Body of pancreas (tissue), 4 donors: ENCODE results near the gene E2F6.

Experiments used
- POLR2A ChIP-seq, 3 donors: fragments of 450-650 bp; IDR thresholded peaks; one replicate each; pipeline ENCODE4 v1.6.1; 2016; ENCODE audit warnings: antibody characterized with exemption in 3 of 3, mild to moderate bottlenecking in 2 of 3
- TF ChIP-seq, protein P1 (sequence below), 7 experiments: fragments of 450-650 bp in 4 of 7; fragments of 200-600 bp in 3 of 7; sonication (generic) in 3 of 7; IDR thresholded peaks; one replicate each; pipeline ENCODE4 v1.5.1; 2016 to 2019; ENCODE audit warnings: antibody characterized with exemption in 7 of 7

GRCh38 chr2:11495844-11496681, 30.1 kb upstream of the E2F6 start:
- TF ChIP-seq, protein P1, sequence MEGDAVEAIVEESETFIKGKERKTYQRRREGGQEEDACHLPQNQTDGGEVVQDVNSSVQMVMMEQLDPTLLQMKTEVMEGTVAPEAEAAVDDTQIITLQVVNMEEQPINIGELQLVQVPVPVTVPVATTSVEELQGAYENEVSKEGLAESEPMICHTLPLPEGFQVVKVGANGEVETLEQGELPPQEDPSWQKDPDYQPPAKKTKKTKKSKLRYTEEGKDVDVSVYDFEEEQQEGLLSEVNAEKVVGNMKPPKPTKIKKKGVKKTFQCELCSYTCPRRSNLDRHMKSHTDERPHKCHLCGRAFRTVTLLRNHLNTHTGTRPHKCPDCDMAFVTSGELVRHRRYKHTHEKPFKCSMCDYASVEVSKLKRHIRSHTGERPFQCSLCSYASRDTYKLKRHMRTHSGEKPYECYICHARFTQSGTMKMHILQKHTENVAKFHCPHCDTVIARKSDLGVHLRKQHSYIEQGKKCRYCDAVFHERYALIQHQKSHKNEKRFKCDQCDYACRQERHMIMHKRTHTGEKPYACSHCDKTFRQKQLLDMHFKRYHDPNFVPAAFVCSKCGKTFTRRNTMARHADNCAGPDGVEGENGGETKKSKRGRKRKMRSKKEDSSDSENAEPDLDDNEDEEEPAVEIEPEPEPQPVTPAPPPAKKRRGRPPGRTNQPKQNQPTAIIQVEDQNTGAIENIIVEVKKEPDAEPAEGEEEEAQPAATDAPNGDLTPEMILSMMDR (IDR thresholded peaks at IDR 0.05): no peak
- TF ChIP-seq POLR2A (IDR thresholded peaks at IDR 0.05): no peak
